ACC112 (cell line): ENCODE measurements around the gene UFL1.
"Not testable (repeated sequence)": the region's sequence is repeated elsewhere in the genome, so short reads cannot be mapped to it uniquely, and the experiment has no call there.

ENCODE experiments used
- H2AFZ ChIP-seq: fragments of 200-600 bp; sonication (generic); one replicate; pipeline ENCODE4 v1.6.0; 2017; ENCODE audit warnings: antibody characterized with exemption, low read length; ENCODE audit not compliant: unreplicated experiment
- H3K27ac ChIP-seq: fragments of 200-600 bp; sonication (generic); 2 replicates; pipeline ENCODE4 v1.5.1; 2014; ENCODE audit warnings: low read depth, mild to moderate bottlenecking, antibody characterized with exemption, low read length, moderate library complexity
- H3K27me3 ChIP-seq: fragments of 200-600 bp; sonication (generic); 2 replicates; pipeline ENCODE4 v1.6.1; 2014; ENCODE audit warnings: mild to moderate bottlenecking, antibody characterized with exemption, low read length, moderate library complexity, mixed read lengths; ENCODE audit not compliant: insufficient read depth
- H3K36me3 ChIP-seq: fragments of 200-600 bp; sonication (generic); 2 replicates; pipeline ENCODE4 v1.6.1; 2016; ENCODE audit warnings: mild to moderate bottlenecking, antibody characterized with exemption, low read length, moderate library complexity, mixed read lengths; ENCODE audit not compliant: insufficient read depth
- H3K4me1 ChIP-seq: fragments of 200-600 bp; sonication (generic); one replicate; pipeline ENCODE4 v1.6.1; 2016; ENCODE audit warnings: low read length, mixed read lengths; ENCODE audit not compliant: insufficient read depth, unreplicated experiment, control insufficient read depth
- H3K4me3 ChIP-seq: fragments of 200-600 bp; sonication (generic); 2 replicates; pipeline ENCODE4 v1.5.1; 2014; ENCODE audit warnings: mild to moderate bottlenecking, low read depth, low read length
- H3K79me2 ChIP-seq: fragments of 200-600 bp; sonication (generic); one replicate; pipeline ENCODE4 v1.6.0; 2016; ENCODE audit warnings: low read length; ENCODE audit not compliant: control insufficient read depth, unreplicated experiment, insufficient read depth

UFL1 gene

DNA sequence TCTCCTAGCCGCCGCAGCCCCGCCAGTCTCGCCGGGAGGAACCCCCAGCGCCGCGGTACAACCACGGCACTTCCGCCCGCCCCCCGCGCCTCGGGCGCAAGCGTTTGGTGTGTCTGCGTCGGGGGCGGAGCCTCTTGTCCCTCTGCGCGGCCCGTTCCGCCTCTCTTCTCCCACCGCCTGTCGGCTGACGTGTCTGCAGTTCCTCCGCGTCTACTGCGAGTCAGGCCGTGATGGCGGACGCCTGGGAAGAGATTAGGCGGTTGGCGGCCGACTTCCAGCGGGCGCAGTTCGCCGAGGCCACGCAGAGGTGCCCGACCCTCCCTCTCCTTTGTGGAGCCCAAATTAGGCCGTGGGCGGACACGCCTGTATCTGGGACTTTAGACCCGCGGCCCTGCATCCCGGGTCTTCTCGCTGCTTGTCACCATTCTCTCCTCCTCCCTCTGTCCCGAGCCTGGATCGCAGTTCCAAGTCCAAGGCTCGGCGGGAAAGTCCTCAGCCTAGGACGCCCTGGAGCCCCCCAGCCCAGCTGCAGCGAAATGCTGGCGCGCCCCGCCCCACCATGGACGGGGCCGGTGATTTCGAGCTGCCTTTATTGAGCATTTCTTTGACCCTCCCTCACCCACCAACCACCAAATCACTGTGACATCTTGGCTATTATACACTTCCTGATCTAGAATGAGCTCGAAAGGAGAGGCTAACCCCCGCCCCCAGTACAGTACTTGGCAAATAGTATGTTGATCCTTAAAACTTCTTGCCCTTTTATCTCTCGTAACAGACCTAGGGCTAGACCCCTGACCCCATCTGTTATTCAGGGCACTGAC, at the start of gene UFL1:
Gene UFL1, plus strand, starts transcription at position 163 of the 821 bp plus-strand sequence. Its CDS starts 68 bp downstream, at position 231.
- Histone ChIP-seq H3K4me3 (peak within 1 kb of the TSS; percentile 92), H3K79me2 (peaks cover 26% of the 10 kb centered on the region), H3K4me1 (peaks cover 22% of the 10 kb centered on the region), H2AFZ (peak within 1 kb of the TSS; percentile 98), H3K36me3 (peaks cover 11% of the 10 kb centered on the region; the same call in 1 of the 2 replicates), H3K27me3 (no peaks in the 10 kb centered on the region), H3K27ac (peak within 1 kb of the TSS; percentile 74)

DNA sequence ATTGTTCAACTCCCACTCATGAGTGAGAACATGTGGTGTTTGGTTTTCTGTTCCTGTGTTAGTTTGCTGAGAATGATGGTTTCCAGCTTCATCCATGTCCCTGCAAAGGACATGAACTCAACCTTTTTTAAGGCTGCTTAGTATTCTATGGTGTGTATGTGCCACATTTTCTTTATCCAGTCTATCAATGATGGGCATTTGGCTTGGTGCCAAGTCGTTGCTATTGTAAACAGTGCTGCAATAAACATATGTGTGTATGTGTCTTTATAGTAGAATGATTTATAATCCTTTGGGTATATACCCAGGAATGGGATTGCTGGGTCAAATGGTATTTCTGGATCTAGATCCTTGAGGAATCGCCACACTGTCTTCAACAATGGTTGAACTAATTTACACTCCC, 49.3 kb upstream of the UFL1 start:
- H3K27ac ChIP-seq, H3K36me3 ChIP-seq, H2AFZ ChIP-seq, H3K27me3 ChIP-seq, H3K4me3 ChIP-seq, H3K4me1 ChIP-seq, H3K79me2 ChIP-seq: not testable (repeated sequence)

DNA sequence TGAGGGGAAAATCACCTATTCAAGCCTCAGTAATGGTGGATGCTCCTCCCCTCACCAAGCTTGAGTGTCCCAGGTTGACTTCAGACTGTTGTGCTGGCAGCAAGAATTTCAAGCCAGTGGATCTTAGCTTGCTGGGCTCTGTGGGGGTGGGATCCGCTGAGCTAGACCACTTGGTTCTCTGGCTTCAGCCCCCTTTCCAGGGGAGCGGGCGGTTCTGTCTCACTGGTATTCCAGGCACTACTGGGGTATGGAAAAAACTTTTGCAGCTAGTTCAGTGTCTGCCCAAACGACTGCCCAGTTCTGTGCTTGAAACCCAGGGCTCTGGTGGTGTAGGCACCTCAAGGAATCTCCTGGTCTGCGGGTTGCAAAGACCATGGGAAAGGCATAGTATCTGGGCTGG, 42.9 kb upstream of the UFL1 start:
- Histone ChIP-seq H3K27ac (no peak overlapping the region), H3K27me3 (no peaks in the 10 kb centered on the region), H3K79me2 (no peaks in the 10 kb centered on the region), H3K4me1 (no peaks in the 10 kb centered on the region), H2AFZ (no peak overlapping the region), H3K36me3 (no peaks in the 10 kb centered on the region), H3K4me3 (no peak overlapping the region)

GRCh38 chr6:96491926-96492325, 29.7 kb upstream of the UFL1 start:
- no peak overlapping the region for H2AFZ ChIP-seq
- H3K4me1 ChIP-seq, result no peaks in the 10 kb centered on the region
- H3K79me2 ChIP-seq, result no peaks in the 10 kb centered on the region
- H3K27ac ChIP-seq, result no peak overlapping the region
- H3K27me3 ChIP-seq, result no peaks in the 10 kb centered on the region
- no peak overlapping the region for H3K4me3 ChIP-seq
- no peaks in the 10 kb centered on the region for H3K36me3 ChIP-seq

DNA sequence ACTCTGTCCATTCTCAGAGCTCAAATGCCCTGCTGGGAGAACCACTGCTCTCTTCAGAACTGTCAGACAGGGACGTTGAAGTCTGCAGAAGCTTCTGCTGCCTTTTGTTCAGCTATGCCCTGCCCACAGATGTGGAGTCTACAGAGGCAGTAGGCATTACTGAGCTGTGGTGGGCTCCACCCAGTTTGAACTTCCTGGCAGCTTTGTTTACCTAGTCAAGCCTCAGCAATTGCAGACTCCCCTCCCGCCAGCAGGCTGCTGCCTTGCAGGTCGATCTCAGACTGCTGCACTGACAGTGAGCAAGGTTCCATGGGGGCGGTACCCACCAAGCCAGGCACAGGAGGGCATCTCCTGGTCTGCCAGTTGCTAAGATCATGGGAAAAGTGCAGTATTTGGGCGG, 21.8 kb upstream of the UFL1 start:
- Histone ChIP-seq H3K27me3 (no peaks in the 10 kb centered on the region), H3K36me3 (no peaks in the 10 kb centered on the region), H3K4me1 (no peaks in the 10 kb centered on the region), H3K4me3 (no peak overlapping the region), H3K79me2 (no peaks in the 10 kb centered on the region), H3K27ac (no peak overlapping the region), H2AFZ (no peak overlapping the region)

- Histone ChIP-seq H3K36me3 (no peaks in the 10 kb centered on the region), H2AFZ (no peak overlapping the region), H3K4me3 (no peak overlapping the region), H3K27me3 (no peaks in the 10 kb centered on the region), H3K4me1 (no peaks in the 10 kb centered on the region), H3K27ac (no peak overlapping the region), H3K79me2 (no peaks in the 10 kb centered on the region)
These were observed 18.7 kb upstream of the UFL1 start for GRCh38 chr6:96502915-96503314.

DNA sequence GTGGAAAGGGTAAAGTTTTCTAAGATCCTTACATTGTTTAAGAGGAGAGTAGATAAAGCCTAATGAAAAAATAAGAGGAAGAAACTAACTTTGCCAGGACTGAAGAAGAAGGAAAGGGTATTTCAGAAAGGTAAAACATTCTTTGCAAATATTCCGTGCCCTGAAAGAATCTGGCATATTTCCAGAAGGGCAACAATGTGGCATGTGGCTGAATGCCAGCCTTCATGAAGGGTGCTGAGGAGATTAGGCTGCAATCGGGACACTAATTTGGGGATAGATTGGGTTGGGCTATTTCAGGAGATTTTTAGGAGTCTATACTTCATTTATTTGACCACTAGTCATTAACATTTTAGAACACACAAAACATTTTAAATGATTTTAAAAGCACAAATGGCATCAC, 16.2 kb upstream of the UFL1 start:
- Histone ChIP-seq H3K4me3 (no peak overlapping the region), H3K27ac (no peak overlapping the region), H3K27me3 (no peaks in the 10 kb centered on the region), H3K79me2 (no peaks in the 10 kb centered on the region), H3K36me3 (no peaks in the 10 kb centered on the region), H3K4me1 (no peaks in the 10 kb centered on the region), H2AFZ (no peak overlapping the region)

- Histone ChIP-seq H3K4me3 (no peak overlapping the region), H3K27me3 (no peaks in the 10 kb centered on the region), H3K27ac (no peak overlapping the region), H2AFZ (no peak overlapping the region), H3K4me1 (no peaks in the 10 kb centered on the region), H3K36me3 (0 out of 2 replicates have a peak, but pooled peaks cover 3% of the 10 kb centered on the region), H3K79me2 (no peaks in the 10 kb centered on the region)
These were observed 12.3 kb upstream of the UFL1 start for GRCh38 chr6:96509281-96509680.

GRCh38 chr6:96520171-96521115, 1.2 kb upstream of the UFL1 start:
- H3K36me3 ChIP-seq, result peaks cover 6% of the 10 kb centered on the region; the same call in 1 of the 2 replicates
- peaks cover 26% of the 10 kb centered on the region for H3K79me2 ChIP-seq
- H3K27ac ChIP-seq, result no peak overlapping the region
- peak overlapping the region; percentile 92 for H3K4me3 ChIP-seq
- H2AFZ ChIP-seq, result no peak overlapping the region
- no peaks in the 10 kb centered on the region for H3K27me3 ChIP-seq
- H3K4me1 ChIP-seq, result peaks cover 22% of the 10 kb centered on the region

- Histone ChIP-seq H3K79me2 (peaks cover 26% of the 10 kb centered on the region), H3K4me1 (peaks cover 22% of the 10 kb centered on the region), H3K36me3 (peaks cover 6% of the 10 kb centered on the region; the same call in 1 of the 2 replicates), H3K27ac (no peak overlapping the region), H3K27me3 (no peaks in the 10 kb centered on the region), H2AFZ (peak overlapping the region; percentile 98), H3K4me3 (peak overlapping the region; percentile 92)
These were observed 331 bp upstream of the UFL1 start for GRCh38 chr6:96521306-96521643.
